ENCODE measurements around the gene PSMB3.
A peak's percentile ranks its signal among the peaks of the same experiment; 100 is the strongest.

The PSMB3 gene

GRCh38 chr17:38752308-38753070 is at the start of gene PSMB3:
PSMB3 (plus strand) TSS chr17:38752741; CDS start chr17:38752827, 86 bp downstream.
- DNase-seq (ENCODE audit: low spot score) = peak; percentile 99

GRCh38 chr17:38702916-38703741 is 49.4 kb upstream of the PSMB3 start:
- no peak for DNase-seq (ENCODE audit: low spot score)

- no peak for DNase-seq (ENCODE audit: low spot score)
Measured at GRCh38 chr17:38703742-38704605, 48.6 kb upstream of the PSMB3 start.

DNA sequence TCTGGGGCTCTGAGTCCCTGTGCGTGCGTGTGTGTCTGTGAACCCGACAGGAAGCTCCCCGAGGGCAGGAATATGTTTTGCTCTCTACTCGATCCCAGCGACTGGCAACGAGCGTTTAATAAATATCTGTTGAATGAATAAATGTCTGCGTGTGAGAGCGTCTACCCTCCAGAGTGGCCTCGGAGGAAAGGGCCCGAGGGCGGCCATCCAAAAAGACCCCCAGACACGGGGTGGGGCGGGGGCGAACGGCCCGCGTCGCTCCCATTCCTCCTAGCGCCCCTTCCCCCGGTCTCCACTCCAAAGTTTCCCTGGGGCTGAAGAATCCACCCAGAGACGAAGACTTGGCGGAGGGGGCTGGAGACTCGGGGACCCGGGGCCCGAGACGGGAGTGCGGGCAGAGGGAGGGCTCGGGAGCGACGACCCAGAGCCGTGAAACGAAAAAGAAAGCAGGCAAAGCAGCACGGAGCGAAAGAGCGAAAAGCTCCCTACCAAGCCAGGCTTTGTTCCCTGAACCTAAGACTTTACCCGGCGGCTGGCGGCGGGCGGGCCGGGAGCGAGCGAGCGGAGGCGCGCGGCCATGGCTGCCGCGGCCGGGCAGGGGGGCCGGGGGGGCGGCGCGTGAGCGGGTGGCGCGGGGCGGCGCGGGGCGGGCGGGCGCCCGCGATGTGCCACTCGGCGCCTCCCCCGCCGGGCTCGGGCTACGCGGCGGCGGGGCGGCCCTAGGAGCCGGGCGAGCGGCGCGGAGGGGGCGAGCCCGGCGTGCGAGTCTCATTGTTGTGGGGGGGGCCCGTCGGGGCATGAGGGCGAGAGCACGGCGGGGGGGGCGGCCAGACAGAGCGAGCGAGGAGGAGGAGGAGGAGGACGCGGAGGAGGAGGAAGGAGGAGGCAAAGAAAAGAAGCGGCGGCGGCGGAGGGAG is 47.7 kb upstream of the PSMB3 start, which contains the start of gene MLLT6:
MLLT6 (plus strand) TSS at position 668 of the 917 bp plus-strand sequence. CDS start 360 bp downstream, outside the sequence.
- peak; percentile 87 for DNase-seq (ENCODE audit: low spot score)

DNA sequence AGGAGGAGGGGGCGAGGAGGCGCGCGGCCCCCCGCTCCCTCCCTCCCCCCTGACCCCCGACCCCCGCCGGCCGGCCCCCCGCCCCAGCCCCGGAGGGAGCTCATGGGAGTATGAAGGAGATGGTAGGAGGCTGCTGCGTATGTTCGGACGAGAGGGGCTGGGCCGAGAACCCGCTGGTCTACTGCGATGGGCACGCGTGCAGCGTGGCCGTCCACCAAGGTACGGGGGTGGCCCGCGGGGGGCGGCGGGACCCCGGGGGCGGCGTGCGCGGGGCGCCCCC is 47.1 kb upstream of the PSMB3 start:
- no peak for DNase-seq (ENCODE audit: low spot score)

DNA sequence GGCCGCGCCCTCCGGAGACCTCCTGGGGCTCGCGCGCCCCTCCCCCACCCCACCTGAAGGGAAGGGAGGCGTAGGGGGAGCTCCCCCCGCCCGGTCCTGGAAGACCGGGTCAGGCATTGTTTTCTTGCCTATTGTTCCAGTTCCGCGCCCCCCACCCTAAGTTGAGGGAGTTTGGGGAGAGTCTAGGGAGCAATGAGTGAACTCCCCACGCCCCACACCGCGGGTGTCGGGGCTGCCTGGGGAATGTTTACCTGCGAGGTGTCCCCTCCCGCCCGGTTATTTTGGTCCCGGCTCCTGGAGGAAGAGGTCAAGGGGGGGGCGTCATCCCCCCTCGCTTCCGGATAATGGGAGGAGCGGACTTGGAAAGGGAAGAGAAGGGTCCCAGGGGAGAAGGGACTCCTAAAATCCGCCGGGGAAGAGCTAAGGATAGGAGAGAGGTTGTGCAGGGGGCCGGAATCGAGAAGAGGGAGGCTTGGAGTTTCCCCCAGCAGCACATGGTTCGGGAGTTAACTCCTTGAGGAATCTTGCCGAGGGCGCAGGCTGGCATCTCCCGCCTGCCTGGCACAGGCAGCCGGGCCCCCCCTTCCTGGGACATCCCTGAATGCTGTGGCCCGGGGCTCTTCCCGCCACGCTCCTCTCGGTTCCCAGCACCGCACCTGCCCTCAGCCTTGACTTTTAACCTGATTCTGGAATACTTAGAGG is 46.6 kb upstream of the PSMB3 start:
- no peak for DNase-seq (ENCODE audit: low spot score)

- DNase-seq (ENCODE audit: low spot score) = no peak
Measured at GRCh38 chr17:38706505-38707216, 45.9 kb upstream of the PSMB3 start.

- no peak for DNase-seq (ENCODE audit: low spot score)
Measured at GRCh38 chr17:38707678-38708351, 44.7 kb upstream of the PSMB3 start.

DNA sequence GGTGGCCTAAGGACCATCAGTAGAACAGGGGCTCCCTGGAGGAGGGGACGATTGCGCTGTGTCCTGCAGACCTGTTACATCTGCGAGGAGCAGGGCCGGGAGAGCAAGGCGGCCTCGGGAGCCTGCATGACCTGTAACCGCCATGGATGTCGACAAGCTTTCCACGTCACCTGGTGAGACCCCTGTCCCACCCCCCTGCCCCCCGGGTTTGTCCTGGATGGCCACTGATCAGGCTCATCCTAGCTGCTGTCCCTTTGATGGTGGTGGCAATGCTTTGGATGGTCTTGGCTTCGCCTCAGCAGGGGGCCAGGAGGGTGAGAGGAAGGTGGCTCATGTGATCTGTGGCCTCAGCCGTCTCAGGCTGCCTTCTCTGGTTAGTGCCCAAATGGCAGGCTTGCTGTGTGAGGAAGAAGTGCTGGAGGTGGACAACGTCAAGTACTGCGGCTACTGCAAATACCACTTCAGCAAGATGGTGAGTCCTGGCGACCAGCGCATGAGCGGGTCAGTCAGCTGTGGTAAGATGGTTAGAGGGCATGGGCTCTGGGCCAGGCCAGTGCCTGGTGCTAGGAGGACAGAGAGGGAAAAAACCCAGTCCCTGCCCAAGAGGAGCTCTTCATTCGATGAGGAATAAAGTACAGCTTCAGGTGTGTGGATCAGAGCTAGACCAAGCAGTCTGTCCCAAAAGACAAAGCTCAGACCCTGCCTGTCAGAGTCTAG is 43.3 kb upstream of the PSMB3 start:
- no peak for DNase-seq (ENCODE audit: low spot score)

DNA sequence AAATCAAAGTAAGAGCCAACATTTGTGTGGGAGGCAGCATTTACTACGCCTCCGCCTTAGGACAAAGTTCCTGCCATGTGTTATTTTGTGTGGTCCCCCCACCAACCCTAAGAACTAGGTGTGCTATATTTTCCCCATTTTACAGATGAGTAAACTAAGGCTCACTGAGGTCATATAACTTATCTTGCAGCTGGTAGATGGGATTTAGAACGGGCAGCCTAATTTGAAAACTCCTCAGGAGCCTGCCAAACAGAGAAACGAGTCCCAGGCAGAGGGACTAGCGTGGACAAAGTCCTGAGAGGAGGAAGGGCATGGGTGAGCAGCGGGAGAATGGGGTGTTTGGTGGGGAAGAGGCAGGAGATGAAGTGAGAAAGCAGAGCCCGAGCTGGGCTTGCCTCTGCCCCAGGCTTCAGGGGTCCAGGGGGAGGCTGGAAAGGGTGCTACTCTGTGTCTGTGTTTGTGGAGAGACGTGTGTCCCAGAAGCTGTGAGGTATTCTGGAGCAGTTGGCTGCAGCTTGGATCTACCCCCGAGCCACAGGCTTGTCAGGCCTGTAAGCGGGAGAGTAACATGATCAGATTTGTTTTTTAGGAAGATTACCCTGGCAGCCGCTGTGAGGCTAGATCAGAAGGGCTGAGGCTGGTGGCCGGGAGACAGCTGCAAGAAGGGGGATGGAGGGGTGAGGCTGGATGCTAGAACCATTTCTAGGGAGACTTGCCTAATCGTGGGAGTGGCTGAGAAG is 42.5 kb upstream of the PSMB3 start:
- DNase-seq (ENCODE audit: low spot score) = no peak

DNA sequence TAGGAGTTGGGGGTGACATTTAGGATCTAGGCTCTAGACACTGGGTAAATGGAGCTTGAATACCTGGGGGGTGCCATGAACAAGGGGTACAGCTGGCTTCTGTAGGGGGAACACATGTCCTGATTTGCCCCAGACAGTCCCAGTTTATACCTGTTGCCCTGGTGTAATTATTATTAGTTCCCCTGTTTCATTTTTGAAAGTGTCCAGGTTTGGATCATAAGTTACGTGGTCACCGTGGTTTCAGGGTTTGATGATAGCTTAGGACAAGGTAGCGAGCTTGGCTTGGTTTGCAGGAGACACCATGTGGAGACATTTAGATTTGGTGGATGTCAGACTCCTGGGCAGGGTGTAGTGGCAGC is 42.0 kb upstream of the PSMB3 start:
- no peak for DNase-seq (ENCODE audit: low spot score)

DNA sequence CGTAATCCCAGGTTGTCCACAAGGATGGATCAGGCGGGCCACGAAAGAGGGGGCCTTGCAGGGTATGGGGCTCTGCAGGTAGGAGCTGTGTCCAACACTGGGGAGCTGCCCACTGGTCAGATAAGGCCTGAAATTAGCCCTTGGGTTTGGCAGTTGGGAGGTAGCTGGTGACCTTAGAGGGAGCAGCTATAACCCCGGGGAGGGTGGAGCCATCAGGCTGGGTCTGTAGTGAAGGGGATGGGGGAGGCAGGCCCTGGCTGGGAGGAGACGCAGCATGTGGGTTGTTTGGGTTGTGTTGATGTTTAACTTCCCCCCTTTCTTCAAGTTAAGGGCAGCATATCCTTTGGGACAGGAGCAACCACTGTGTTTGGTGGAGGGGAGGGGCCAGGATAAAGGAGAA is 41.6 kb upstream of the PSMB3 start:
- DNase-seq (ENCODE audit: low spot score) = no peak

GRCh38 chr17:38711792-38712571 is 40.6 kb upstream of the PSMB3 start:
- DNase-seq (ENCODE audit: low spot score) = no peak

DNA sequence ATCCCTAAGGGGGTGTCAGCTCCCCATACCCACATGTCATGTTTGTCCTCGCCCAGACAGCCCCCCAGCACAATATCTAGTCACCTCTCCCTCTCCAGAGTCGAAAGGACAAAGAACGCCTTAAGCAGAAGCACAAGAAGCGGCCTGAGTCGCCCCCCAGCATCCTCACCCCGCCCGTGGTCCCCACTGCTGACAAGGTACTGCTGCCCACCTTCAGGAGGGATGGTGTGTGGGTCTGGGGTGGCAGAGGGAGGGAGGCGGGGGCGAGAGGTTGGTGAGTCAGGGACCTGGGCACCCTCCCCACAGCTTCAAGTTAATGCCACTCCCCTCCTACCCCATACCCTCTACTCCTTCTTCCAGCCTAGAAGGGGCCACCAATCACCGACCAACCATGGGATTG is 39.9 kb upstream of the PSMB3 start:
- no peak for DNase-seq (ENCODE audit: low spot score)

- DNase-seq (ENCODE audit: low spot score) = no peak
Measured at GRCh38 chr17:38713456-38714075, 39.0 kb upstream of the PSMB3 start.

DNA sequence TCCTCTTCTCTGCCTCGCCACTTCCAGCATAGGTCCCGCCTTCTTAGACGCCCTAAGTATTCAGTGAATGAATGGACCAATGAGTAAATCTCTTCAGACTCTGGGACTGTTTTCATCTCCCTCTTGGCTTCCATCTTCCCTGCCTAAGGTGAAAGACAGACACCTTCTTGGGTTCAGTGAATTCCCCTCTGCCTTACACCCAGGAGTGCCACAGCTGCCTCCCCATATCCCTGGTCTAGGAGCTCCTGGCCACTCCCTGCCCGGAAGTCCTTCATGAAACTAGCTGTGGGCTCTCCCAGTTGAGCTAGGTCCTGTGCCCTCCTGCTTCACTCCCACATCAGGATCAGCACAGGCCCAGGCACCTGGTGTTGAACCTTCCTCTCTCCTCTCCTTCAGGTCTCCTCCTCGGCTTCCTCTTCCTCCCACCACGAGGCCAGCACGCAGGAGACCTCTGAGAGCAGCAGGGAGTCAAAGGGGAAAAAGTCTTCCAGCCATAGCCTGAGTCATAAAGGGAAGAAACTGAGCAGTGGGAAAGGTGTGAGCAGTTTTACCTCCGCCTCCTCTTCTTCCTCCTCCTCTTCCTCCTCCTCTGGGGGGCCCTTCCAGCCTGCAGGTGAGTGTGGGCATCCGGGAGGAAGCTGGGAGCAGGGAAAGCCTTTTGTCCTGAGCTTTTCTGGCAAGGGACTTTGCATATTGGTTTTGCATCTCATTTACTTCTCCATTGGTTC is 37.2 kb upstream of the PSMB3 start:
- DNase-seq (ENCODE audit: low spot score) = no peak
